GM23338 (cell line): Measurements from ENCODE around the gene CELA2B. TPM values are rescaled to one million over a fixed set of nuclear protein-coding genes. Genes with fewer than 3 reads are reported as not detected.

ENCODE experiments used
- ATAC-seq: fragments of 200-7000 bp; cut with Tn5 transposase; 3 replicates; pipeline ENCODE4 v1.9.1; 2020
- DNase-seq: peaks from one replicate; pipeline ENCODE4 v3.0.0-alpha.2; 2015; ENCODE audit warnings: low spot score
- H2AFZ ChIP-seq: fragments of 200-600 bp; sonication (generic); 2 replicates; pipeline ENCODE4 v1.8.0; 2016; ENCODE audit warnings: antibody characterized with exemption, mild to moderate bottlenecking, moderate library complexity
- H3F3A ChIP-seq: fragments of 200-600 bp; sonication (generic); replicated peaks from 2 replicates; pipeline ENCODE4 v1.8.0; 2017; ENCODE audit warnings: antibody characterized with exemption, mixed run types, low read depth
- H3K27ac ChIP-seq: fragments of 200-600 bp; sonication (generic); 2 replicates; pipeline ENCODE4 v1.6.1; 2016; ENCODE audit warnings: low read depth
- H3K27me3 ChIP-seq: fragments of 200-600 bp; sonication (generic); 2 replicates; pipeline ENCODE4 v1.8.0; 2016; ENCODE audit warnings: mild to moderate bottlenecking, mixed run types, moderate library complexity; ENCODE audit not compliant: insufficient read depth
- H3K36me3 ChIP-seq: fragments of 200-600 bp; sonication (generic); 2 replicates; pipeline ENCODE4 v1.8.0; 2016; ENCODE audit warnings: mild to moderate bottlenecking; ENCODE audit not compliant: insufficient read depth
- H3K4me1 ChIP-seq: fragments of 200-600 bp; sonication (generic); 2 replicates; pipeline ENCODE4 v1.8.0; 2016; ENCODE audit warnings: mild to moderate bottlenecking, moderate library complexity; ENCODE audit not compliant: insufficient read depth
- H3K4me2 ChIP-seq: fragments of 200-600 bp; sonication (generic); 2 replicates; pipeline ENCODE4 v1.7.1; 2017; ENCODE audit warnings: mixed run types
- H3K4me3 ChIP-seq: fragments of 200-600 bp; sonication (generic); 2 replicates; pipeline ENCODE4 v1.6.1; 2016; ENCODE audit warnings: mixed run types
- H3K79me2 ChIP-seq: fragments of 200-600 bp; sonication (generic); replicated peaks from 2 replicates; pipeline ENCODE4 v1.8.0; 2017; ENCODE audit warnings: mild to moderate bottlenecking; ENCODE audit not compliant: insufficient read depth
- H3K9me2 ChIP-seq: fragments of 200-600 bp; sonication (generic); 2 replicates; pipeline ENCODE4 v1.8.0; 2017; ENCODE audit not compliant: insufficient read depth
- H4K20me1 ChIP-seq: fragments of 200-600 bp; sonication (generic); replicated peaks from 2 replicates; pipeline ENCODE4 v1.8.0; 2017; ENCODE audit warnings: mild to moderate bottlenecking; ENCODE audit not compliant: insufficient read depth
- H3K27ac Mint-ChIP-seq: 2 replicates; pipeline ENCODE4 v1.8.0; 2020; ENCODE audit warnings: inconsistent platforms, mild to moderate bottlenecking, moderate library complexity, mixed read lengths
- H3K27me3 Mint-ChIP-seq: 3 replicates; pipeline ENCODE4 v1.8.0; 2022; ENCODE audit warnings: low read depth, mild to moderate bottlenecking, moderate library complexity, mixed read lengths, inconsistent platforms; ENCODE audit not compliant: insufficient read depth, poor library complexity
- H3K36me3 Mint-ChIP-seq: 3 replicates; pipeline ENCODE4 v1.8.0; 2021; ENCODE audit warnings: low read depth, mild to moderate bottlenecking, inconsistent platforms, moderate library complexity, mixed read lengths
- H3K4me1 Mint-ChIP-seq: 3 replicates; pipeline ENCODE4 v1.8.0; 2020; ENCODE audit warnings: mild to moderate bottlenecking, inconsistent platforms, mixed read lengths
- H3K4me3 Mint-ChIP-seq: 3 replicates; pipeline ENCODE4 v1.8.0; 2021; ENCODE audit warnings: moderate library complexity, mild to moderate bottlenecking, inconsistent platforms, mixed read lengths
- H3K9me3 Mint-ChIP-seq: 3 replicates; pipeline ENCODE4 v1.8.0; 2020; ENCODE audit warnings: moderate library complexity, mild to moderate bottlenecking, inconsistent platforms, mixed read lengths
- CREB1 ChIP-seq: fragments of 250-450 bp; sonication (Bioruptor Pico); IDR thresholded peaks from 2 replicates; pipeline ENCODE4 v1.5.0; 2020; ENCODE audit warnings: low read depth, mild to moderate bottlenecking, moderate library complexity
- CTCF ChIP-seq, 2 experiments: fragments of 200-600 bp in 1 of 2; sonication (generic) in 1 of 2; conservative IDR thresholded peaks; 2 replicates each; pipeline versions ENCODE4 v1.5.1 to v1.6.1; 2016 to 2017; ENCODE audit warnings: antibody characterized with exemption in 2 of 2, low read depth in 2 of 2, mild to moderate bottlenecking in 2 of 2, moderate library complexity in 1 of 2
- ETS1 ChIP-seq: IDR thresholded peaks from 2 replicates; pipeline ENCODE4 v1.6.1; 2016; ENCODE audit warnings: antibody characterized with exemption
- EZH2 ChIP-seq: fragments of 200-600 bp; sonication (generic); IDR thresholded peaks from one replicate; pipeline ENCODE4 v1.8.0; 2017; ENCODE audit warnings: antibody characterized with exemption, mild to moderate bottlenecking, low read depth; ENCODE audit not compliant: unreplicated experiment
- EZH2phosphoT487 ChIP-seq: fragments of 200-600 bp; sonication (generic); IDR thresholded peaks from one replicate; pipeline ENCODE4 v1.8.1; 2018; ENCODE audit warnings: antibody characterized with exemption; ENCODE audit not compliant: unreplicated experiment
- JUNB ChIP-seq: IDR thresholded peaks from one replicate; pipeline ENCODE4 v1.6.1; 2016; ENCODE audit warnings: antibody characterized with exemption; ENCODE audit not compliant: unreplicated experiment
- NANOG ChIP-seq: IDR thresholded peaks from 2 replicates; pipeline ENCODE4 v1.6.1; 2016; ENCODE audit warnings: antibody characterized with exemption, borderline replicate concordance
- POLR2AphosphoS5 ChIP-seq: IDR thresholded peaks from 2 replicates; pipeline ENCODE4 v1.6.1; 2016; ENCODE audit warnings: antibody characterized with exemption, low read depth
- REST ChIP-seq: IDR thresholded peaks from one replicate; pipeline ENCODE4 v1.6.1; 2018; ENCODE audit warnings: antibody characterized with exemption; ENCODE audit not compliant: unreplicated experiment
- STAT1 ChIP-seq: IDR thresholded peaks from one replicate; pipeline ENCODE4 v1.6.1; 2016; ENCODE audit warnings: antibody characterized with exemption; ENCODE audit not compliant: unreplicated experiment
- ZNF114 ChIP-seq: fragments of 250-450 bp; sonication (Bioruptor Pico); IDR thresholded peaks from 2 replicates; pipeline ENCODE4 v1.5.0; 2020; ENCODE audit warnings: mild to moderate bottlenecking, moderate library complexity
- ZNF331 ChIP-seq: fragments of 250-450 bp; sonication (Bioruptor Pico); IDR thresholded peaks from 2 replicates; pipeline ENCODE4 v1.5.0; 2020; ENCODE audit warnings: low read depth, mild to moderate bottlenecking, moderate library complexity
- ZNF462 ChIP-seq: fragments of 250-450 bp; sonication (Bioruptor Pico); IDR thresholded peaks from 2 replicates; pipeline ENCODE4 v1.5.0; 2020; ENCODE audit warnings: mild to moderate bottlenecking, moderate library complexity
- polyA plus RNA-seq: library from polyadenylated mRNA; unstranded; fragments of >200 nt; fragmentation: Nextera tagmentation; extraction: Ambion mirVana; gene quantifications from 2 replicates; pipeline ENCODE4 v1.2.1, GENCODE V29; 2016
- total RNA-seq: library from RNA; depleted of rRNA; stranded (reverse); fragments of >200 nt; shearing (Covaris generic); gene quantifications from 2 replicates; pipeline ENCODE4 v1.2.3, GENCODE V29; 2014

CELA2B gene
- total and polyA plus RNA-seq, 2 experiments from 2014 or later = not detected

GRCh38 chr1:15443281-15443680 is 32.6 kb upstream of the CELA2B start:
- H3K27ac ChIP-seq = no peak overlapping the region
- no peaks in the 10 kb centered on the region for H3K9me2 ChIP-seq
- Mint-ChIP-seq H3K9me3 (no peaks in the 10 kb centered on the region; the same call in 2 of the 3 replicates), H3K4me3 (no peak overlapping the region), H3K4me1 (no peaks in the 10 kb centered on the region), H3K27me3 (peaks cover 9% of the 10 kb centered on the region), H3K36me3 (no peaks in the 10 kb centered on the region; the same call in 2 of the 3 replicates), H3K27ac (no peak overlapping the region)
- no peak for DNase-seq
- no peak overlapping the region for H3K4me2 ChIP-seq
- no peaks in the 10 kb centered on the region for H3K36me3 ChIP-seq
- ATAC-seq = no peak
- H4K20me1 ChIP-seq = no peaks in the 10 kb centered on the region
- TF ChIP-seq ZNF114 (CRISPR knock-in tag) (no peak), ZNF331 (CRISPR knock-in tag) (no peak), ZNF462 (no peak), POLR2AphosphoS5 (no peak), STAT1 (no peak), CTCF (conservative IDR thresholded peaks at IDR 0.05; ENCODE audit: low read depth in 2 of 2) (no peak), REST (no peak), CREB1 (CRISPR knock-in tag) (no peak), EZH2phosphoT487 (no peak), NANOG (no peak), EZH2 (no peak), ETS1 (no peak), JUNB (no peak)
- no peak overlapping the region for H2AFZ ChIP-seq
- no peaks in the 10 kb centered on the region for H3F3A ChIP-seq
- no peaks in the 10 kb centered on the region for H3K79me2 ChIP-seq
- H3K27me3 ChIP-seq = no peaks in the 10 kb centered on the region
- H3K4me1 ChIP-seq = no peaks in the 10 kb centered on the region
- no peak overlapping the region for H3K4me3 ChIP-seq
